Measurements from ENCODE around the gene WNT4.

- TF ChIP-seq GATA2 (IDR thresholded peaks at IDR 0.05; ENCODE audit: low read depth, low read length) (no peak), GATA3 (IDR thresholded peaks at IDR 0.05; ENCODE audit: low read depth, low read length) (no peak)
Observed at GRCh38 chr1:22168412-22168973, 25.6 kb upstream of the WNT4 start.

Measured in SH-SY5Y (cell line).